GM21529 (cell line): Measurements from ENCODE around the gene RNF2.
"Not testable (repeated sequence)": the region's sequence is repeated elsewhere in the genome, so short reads cannot be mapped to it uniquely, and the experiment has no call there.

Experiments
- ATAC-seq: cut with Tn5 transposase; IDR thresholded peaks from one replicate; pipeline ENCODE4 v1.9.1; 2021; ENCODE audit not compliant: unreplicated experiment

The RNF2 gene

GRCh38 chr1:185049670-185050069, 4.3 kb downstream of the RNF2 start:
- ATAC-seq: no peak

GRCh38 chr1:185050823-185051451, 5.6 kb downstream of the RNF2 start:
- no peak for ATAC-seq

GRCh38 chr1:185053204-185053603, 7.8 kb downstream of the RNF2 start:
- ATAC-seq: no peak

GRCh38 chr1:185054365-185055060, 9.2 kb downstream of the RNF2 start:
- ATAC-seq: no peak

- no peak for ATAC-seq
Observed at GRCh38 chr1:185058110-185058509, 12.8 kb downstream of the RNF2 start.

GRCh38 chr1:185058876-185059275, 13.5 kb downstream of the RNF2 start:
- ATAC-seq: no peak

GRCh38 chr1:185059950-185060571, 14.7 kb downstream of the RNF2 start:
- no peak for ATAC-seq

- ATAC-seq: no peak
Observed at GRCh38 chr1:185062710-185063370, 17.5 kb downstream of the RNF2 start.

GRCh38 chr1:185063719-185064118, 18.4 kb downstream of the RNF2 start:
- ATAC-seq: no peak

- ATAC-seq: not testable (repeated sequence)
Observed at GRCh38 chr1:185065006-185065405, 19.6 kb downstream of the RNF2 start.

GRCh38 chr1:185066181-185066580, 20.8 kb downstream of the RNF2 start:
- no peak for ATAC-seq

- ATAC-seq: no peak
Observed at GRCh38 chr1:185068341-185068740, 23.0 kb downstream of the RNF2 start.

GRCh38 chr1:185069202-185069772, 23.9 kb downstream of the RNF2 start:
- no peak for ATAC-seq

GRCh38 chr1:185070051-185070450, 24.7 kb downstream of the RNF2 start:
- no peak for ATAC-seq

- ATAC-seq: no peak
Observed at GRCh38 chr1:185073725-185074124, 28.4 kb downstream of the RNF2 start.

GRCh38 chr1:185074307-185074706, 28.9 kb downstream of the RNF2 start:
- no peak for ATAC-seq

GRCh38 chr1:185075476-185075875, 30.1 kb downstream of the RNF2 start:
- ATAC-seq: no peak

GRCh38 chr1:185077374-185077773, 32.0 kb downstream of the RNF2 start:
- ATAC-seq: no peak

GRCh38 chr1:185080422-185080821, 35.1 kb downstream of the RNF2 start:
- ATAC-seq: no peak

- ATAC-seq: no peak
Observed at GRCh38 chr1:185083818-185084217, 38.5 kb downstream of the RNF2 start.

- no peak for ATAC-seq
Observed at GRCh38 chr1:185087101-185087500, 41.7 kb downstream of the RNF2 start.
